ENCODE data around the gene SLC17A2.
"Not testable (repeated sequence)": the region's sequence is repeated elsewhere in the genome, so short reads cannot be mapped to it uniquely, and the experiment has no call there.

Gene SLC17A2

DNA sequence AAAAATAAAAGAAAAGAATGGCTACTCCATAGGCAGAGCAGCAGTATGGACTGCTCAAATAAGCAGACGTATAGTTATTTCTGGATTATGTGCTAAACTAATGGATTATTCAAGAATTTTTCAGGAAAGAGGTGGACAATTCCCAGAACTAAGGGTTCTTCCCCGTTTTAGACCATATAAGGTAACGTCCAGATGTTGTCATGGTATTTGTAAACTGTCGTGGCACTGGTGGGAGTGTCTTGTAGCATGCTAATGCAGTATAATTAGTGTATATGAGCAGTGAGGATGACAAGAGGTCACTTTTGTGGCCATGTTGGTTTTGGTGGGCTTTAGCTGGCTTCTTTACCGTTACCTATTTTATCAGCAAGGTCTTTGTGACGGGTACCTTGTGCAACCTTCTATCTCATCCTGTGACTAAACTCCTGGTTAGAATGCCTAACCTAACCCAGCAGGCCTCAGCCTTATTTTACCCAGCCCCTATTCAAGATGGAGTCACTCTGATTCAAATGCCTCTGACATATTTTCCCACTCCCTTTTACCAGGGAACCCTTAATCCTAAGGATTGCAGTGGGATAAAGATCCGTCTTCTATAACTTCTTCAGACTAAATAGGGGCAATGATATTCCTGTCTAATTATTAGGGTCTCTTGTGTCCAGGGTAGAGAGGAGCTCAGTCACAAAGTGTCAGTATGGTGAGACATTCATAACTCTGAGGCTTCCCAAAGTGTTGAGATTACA, 21.0 kb upstream of the SLC17A2 start:
- no peak for DNase-seq (ENCODE audit: low read depth)

GRCh38 chr6:25950297-25950696, 19.8 kb upstream of the SLC17A2 start:
- no peak for DNase-seq (ENCODE audit: low read depth)

DNA sequence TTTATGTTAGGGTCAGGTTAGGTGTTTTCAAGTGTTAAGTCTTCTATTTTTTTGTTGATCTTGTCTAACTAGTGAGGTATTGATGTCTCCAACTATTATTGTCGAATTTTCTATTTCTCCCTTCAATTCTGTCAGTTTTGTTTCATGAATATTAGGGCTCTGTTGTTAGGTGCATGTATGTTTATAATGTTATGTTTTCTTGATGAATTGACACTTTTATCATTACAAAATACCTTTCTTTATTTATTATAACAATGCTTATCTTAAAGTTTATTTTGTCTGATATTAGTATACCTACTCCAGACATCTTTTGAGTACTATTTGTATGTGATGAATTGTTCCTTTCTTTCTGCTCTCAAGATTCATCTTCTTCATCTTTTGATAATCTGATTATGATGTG, 19.2 kb upstream of the SLC17A2 start:
- no peak for DNase-seq (ENCODE audit: low read depth)

DNA sequence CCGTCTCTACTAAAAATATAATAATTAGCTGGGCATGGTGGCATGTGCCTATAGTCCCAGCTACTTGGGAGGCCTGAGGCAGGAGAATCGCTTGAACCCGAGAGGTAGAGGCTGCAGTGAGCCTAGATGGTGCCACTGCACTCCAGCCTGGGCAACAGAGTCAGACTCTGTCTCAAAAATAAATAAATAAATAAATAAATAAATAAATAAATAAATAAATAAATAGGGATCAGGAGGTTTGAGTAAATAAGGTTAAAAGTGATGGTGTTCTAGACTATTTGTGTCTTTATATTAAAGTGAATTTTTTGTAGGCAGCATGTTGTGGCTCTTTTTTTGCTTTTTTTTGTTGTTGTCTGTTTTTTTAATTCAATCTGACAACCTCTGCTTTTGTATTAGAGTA, 17.0 kb upstream of the SLC17A2 start:
- DNase-seq (ENCODE audit: low read depth), result not testable (repeated sequence)

DNA sequence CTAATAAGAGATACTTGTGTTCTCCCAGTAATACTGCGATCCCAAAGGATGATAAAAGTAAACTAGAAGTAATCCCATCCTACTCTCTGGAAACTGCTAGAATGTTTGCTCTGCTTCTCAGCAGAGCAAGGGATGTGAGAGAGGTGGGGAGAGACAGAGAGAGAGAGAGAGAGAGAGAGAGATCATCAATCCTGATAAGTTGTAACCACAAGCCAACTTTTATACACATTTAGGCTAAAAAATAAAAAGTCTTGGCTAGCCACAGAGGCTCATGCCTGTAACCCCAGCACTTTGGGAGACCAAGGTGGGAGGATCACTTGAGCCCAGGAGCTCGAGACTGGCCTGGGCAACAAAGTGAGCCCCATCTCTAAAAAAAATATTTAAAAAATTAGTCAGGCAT, 16.1 kb upstream of the SLC17A2 start:
- no peak for DNase-seq (ENCODE audit: low read depth)

DNA sequence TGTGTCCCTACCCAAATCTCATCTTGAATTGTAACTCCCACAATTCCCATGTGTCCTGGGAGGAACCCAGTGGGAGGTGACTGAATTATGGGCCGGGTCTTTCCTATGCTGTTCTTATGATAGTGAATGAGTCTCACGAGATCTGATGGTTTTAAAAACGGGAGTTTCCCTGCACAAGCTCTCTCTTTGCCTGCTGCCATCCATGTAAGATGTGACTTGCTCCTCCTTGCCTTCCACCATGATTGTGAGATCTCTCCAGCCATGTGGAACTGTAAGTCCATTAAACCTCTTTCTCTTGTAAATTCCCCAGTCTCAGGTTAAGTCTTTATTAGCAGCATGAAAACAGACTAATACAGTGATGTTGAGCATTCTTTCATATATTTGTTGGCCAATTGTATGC, 15.2 kb upstream of the SLC17A2 start:
- not testable (repeated sequence) for DNase-seq (ENCODE audit: low read depth)

- DNase-seq (ENCODE audit: low read depth), result no peak
Measured at GRCh38 chr6:25944688-25945574, 14.4 kb upstream of the SLC17A2 start.

- DNase-seq (ENCODE audit: low read depth), result no peak
Measured at GRCh38 chr6:25943887-25944286, 13.4 kb upstream of the SLC17A2 start.

DNA sequence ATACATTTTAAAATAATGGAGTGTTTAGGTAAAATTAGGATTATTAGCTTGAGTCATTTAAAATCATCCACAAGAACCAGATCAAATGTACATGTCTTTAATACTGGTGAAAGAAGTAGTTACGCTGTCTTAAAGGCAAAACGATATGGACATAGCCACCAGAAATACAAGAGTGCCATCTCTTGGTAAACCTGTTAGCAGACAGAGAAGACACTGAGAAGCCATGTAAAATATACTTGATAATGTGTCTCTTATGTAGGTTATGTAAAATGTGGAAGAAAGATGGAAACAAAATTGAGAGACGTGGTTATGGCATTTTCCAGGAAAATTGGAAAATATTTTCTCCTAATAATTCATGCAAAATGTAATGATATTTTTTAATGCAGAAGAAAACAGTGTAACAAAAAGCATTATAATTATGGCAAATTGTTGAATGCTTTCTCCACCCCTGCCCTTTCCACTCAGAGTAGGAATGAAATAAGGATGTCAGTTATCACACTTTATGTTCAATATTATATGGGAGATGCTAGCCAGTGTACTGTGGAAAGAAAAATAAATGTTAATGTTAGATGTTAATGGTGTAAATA, 12.2 kb upstream of the SLC17A2 start:
- no peak for DNase-seq (ENCODE audit: low read depth)

DNA sequence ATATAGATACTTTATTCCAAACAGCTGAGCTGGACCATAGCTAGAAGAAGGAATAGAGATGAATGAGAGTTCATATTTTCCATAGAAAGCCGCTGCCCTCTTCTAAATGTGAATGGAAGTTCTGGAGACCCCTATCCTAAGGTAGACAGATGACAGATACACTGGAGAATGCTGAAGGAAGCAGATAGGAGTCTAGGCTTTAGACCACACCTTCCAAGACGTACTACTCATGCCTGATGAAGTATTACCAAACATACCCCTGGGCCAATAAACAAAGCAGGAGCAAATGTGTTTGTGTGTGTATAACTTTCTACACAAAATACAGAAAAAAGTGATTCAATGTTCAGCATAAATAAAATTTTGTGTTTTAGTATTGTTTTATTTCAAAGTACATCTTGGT, 9.1 kb upstream of the SLC17A2 start:
- no peak for DNase-seq (ENCODE audit: low read depth)

- no peak for DNase-seq (ENCODE audit: low read depth)
Measured at GRCh38 chr6:25935953-25936352, 5.5 kb upstream of the SLC17A2 start.

DNA sequence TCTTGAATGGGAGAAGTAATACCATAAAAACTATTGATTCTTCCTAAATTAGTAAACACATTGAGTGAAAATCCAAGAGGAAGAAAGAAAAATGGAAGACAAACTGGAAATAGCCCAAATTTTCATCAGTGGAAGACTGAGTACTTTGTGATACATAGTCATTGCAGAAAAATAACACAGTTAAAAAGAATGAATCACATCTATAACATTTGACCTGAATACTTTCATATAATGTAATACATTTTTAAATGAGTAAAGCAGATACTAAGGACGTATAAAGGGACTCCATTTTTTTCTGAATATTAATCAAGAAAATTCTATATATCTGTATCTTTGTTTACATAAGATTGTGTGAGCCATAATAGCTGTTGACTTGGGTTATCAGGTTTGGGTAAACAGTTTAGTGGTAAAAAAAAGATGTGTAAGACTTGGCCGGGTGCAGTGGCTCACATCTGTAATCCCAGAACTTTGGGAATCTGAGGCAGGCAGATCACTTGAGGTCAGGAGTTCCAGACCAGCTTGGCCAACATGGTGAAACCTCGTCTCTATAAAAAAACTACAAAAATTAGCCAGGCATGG, 4.3 kb upstream of the SLC17A2 start:
- DNase-seq (ENCODE audit: low read depth), result no peak

GRCh38 chr6:25934156-25934555, 3.7 kb upstream of the SLC17A2 start:
- no peak for DNase-seq (ENCODE audit: low read depth)

- DNase-seq (ENCODE audit: low read depth), result no peak
Measured at GRCh38 chr6:25931411-25931709, 869 bp upstream of the SLC17A2 start.

DNA sequence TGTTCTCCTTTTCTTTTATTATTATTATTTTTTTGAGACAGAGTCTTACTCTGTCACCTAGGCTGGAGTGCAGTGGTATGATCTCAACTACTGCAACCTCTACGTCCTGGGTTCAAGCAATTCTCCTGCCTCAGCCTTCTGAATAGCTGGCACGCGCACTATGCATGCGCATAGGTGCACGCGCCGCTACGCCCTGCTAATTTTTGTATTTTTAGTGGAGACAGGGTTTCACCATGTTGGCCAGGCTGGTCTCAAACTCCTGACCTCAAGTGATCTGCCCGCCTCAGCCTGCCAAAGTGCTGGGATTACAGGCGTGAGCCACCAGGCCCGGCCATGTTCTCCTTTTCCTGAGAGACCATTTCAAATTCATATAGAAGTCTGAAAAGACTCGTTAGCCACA, 706 bp downstream of the SLC17A2 start:
- DNase-seq (ENCODE audit: low read depth), result not testable (repeated sequence)

DNA sequence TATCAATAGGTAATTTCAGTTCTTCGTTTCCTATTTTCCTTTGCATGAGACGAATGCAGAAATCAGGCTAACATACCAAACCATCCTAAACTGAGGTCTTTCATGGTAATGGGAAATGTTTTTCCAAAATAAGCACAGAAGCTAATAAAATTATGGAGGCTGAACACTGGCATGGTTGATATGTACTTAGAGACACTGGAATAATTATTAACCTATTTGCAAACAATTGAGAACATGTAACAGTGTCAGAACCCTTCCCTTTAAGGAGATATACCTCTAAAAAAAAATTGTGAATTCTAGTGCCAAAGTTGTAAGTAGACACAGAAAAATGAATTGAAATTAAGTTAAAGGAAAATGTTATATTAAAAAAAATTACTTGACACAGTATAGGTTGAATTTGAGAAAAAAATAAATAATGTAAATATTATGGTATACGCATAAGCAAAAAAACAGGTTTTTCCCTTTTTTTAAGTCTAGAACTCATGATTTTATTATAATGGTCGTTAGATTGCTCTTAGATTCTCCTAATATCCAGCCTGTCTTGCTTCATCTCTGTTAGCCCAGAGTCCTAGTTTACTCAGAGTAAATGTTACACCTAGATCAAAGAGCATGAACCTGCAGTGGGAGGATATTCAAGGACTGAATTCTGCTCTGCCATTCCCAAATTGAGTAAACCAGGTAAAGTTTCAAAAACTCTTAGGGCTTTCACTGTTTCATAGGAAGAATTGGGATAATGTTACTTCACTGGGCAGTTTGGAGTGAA, 1.7 kb downstream of the SLC17A2 start:
- DNase-seq (ENCODE audit: low read depth), result no peak

DNA sequence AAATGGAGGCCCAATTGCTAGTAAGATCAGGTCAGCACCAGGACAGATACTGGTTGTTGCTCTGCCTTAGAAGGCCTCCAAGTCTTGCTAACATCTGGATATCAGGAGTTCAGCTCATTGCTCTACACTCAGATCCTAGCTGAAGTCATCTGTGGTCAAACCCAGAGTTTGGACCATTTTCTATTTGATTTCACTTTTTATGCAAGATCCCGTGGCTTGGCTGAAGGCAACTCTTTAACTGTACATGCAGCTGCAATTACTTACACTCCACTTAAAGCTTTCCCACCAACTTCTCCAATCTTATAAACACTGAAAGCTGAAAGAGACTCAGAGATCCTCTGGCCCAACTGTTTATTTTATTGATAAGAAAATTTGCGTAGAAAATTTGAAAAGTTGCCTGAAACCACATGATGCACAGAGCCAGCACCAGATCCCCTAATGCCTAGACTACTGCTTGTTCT, 2.7 kb downstream of the SLC17A2 start:
- no peak for DNase-seq (ENCODE audit: low read depth)

DNA sequence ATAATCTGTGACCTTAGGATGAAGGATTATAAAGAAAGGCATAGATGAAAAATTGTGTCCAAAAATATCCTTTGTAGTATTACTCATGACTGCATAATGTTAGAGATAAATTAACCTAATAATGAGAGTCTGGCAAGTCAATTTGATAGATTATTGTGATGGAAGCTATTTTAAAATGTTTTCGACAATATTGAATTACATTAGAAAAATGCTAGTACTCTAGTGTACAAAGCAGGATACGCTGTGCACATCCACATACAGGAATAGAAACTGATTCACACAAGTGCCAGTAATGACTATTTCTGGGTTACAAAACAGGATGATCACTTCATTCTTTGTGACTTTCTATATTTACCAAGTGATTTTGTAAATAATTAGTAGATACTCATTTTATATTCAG, 3.3 kb downstream of the SLC17A2 start:
- no peak for DNase-seq (ENCODE audit: low read depth)

GRCh38 chr6:25925876-25926275, 4.6 kb downstream of the SLC17A2 start:
- no peak for DNase-seq (ENCODE audit: low read depth)

GRCh38 chr6:25922301-25922700, 8.2 kb downstream of the SLC17A2 start:
- DNase-seq (ENCODE audit: low read depth), result no peak

DNA sequence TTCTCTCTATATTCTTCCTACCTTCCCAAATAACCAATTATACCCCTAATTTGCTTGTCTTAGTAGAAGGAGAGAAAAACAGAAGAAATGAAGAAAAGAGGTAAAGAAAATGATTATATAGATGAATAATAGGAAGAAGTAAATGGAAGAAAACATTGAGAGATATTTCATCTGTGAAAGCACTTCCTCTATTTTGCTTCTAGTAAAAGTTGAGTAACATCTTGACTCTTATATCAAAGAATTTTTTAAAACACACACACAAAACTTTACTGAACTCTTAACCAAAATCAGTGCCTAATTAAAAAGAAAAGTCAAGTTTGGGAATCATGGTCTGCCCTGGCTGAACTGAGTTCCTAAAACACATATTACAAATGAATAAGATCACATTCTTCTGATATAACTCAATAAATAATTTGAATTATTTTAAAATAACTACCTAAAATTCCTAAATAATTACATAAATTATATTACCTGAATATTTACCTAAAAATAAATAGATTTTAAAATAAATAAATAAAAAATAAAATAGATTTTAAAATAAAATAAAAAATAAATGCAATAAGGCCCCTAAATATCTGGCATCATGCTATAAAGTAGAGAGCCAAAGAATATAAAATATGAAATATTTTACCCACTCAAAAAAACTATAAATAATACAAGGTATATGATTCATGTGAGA, 8.8 kb downstream of the SLC17A2 start:
- DNase-seq (ENCODE audit: low read depth), result no peak

Data from CMK (cell line).